ENCODE measurements around the gene MACROD2. TPM values are rescaled to one million over a fixed set of nuclear protein-coding genes. Genes with fewer than 3 reads are reported as not detected.

MACROD2 gene
- total RNA-seq, 2 experiments from 2014 or later, result not detected

GRCh38 chr20:14155361-14155760 lies 160.0 kb downstream of the MACROD2 start:
- no peaks in the 10 kb centered on the region for H3K27me3 Mint-ChIP-seq
- no peaks in the 10 kb centered on the region for H3K4me1 Mint-ChIP-seq
- peaks cover 10% of the 10 kb centered on the region for H3K9me3 Mint-ChIP-seq
- H3K36me3 Mint-ChIP-seq (ENCODE audit: low read depth), result no peaks in the 10 kb centered on the region
- no peak overlapping the region for H3K4me3 Mint-ChIP-seq
- CTCF ChIA-PET, result no interaction called here
- DNase-seq, result no peak
- POLR2A ChIA-PET, result no interaction called here
- H3K27ac Mint-ChIP-seq, result no peak overlapping the region

- H3K36me3 Mint-ChIP-seq (ENCODE audit: low read depth), result no peaks in the 10 kb centered on the region
- no peak overlapping the region for H3K4me3 Mint-ChIP-seq
- ChIA-PET CTCF (no interaction called here), POLR2A (no interaction called here)
- H3K9me3 Mint-ChIP-seq, result peaks cover 20% of the 10 kb centered on the region
- H3K27ac Mint-ChIP-seq, result no peak overlapping the region
- H3K4me1 Mint-ChIP-seq, result no peaks in the 10 kb centered on the region
- no peaks in the 10 kb centered on the region for H3K27me3 Mint-ChIP-seq
- no peak for DNase-seq
These were observed 183.2 kb downstream of the MACROD2 start for GRCh38 chr20:14178528-14178927.

- Mint-ChIP-seq H3K4me1 (no peaks in the 10 kb centered on the region), H3K36me3 (ENCODE audit: low read depth) (no peaks in the 10 kb centered on the region), H3K9me3 (peaks cover 18% of the 10 kb centered on the region), H3K27ac (no peak overlapping the region), H3K4me3 (no peak overlapping the region), H3K27me3 (no peaks in the 10 kb centered on the region)
- ChIA-PET CTCF (no interaction called here), POLR2A (no interaction called here)
- DNase-seq, result no peak
These were observed 183.6 kb downstream of the MACROD2 start for GRCh38 chr20:14178952-14179351.

- no peak overlapping the region for H3K4me3 Mint-ChIP-seq
- CTCF ChIA-PET, result no interaction called here
- H3K36me3 Mint-ChIP-seq (ENCODE audit: low read depth), result no peaks in the 10 kb centered on the region
These were observed 194.6 kb downstream of the MACROD2 start for GRCh38 chr20:14189794-14190402.

GRCh38 chr20:14191559-14191958 lies 196.2 kb downstream of the MACROD2 start:
- POLR2A ChIA-PET, result no interaction called here
- Mint-ChIP-seq H3K27me3 (no peaks in the 10 kb centered on the region), H3K36me3 (ENCODE audit: low read depth) (no peaks in the 10 kb centered on the region)

More at GRCh38 chr20:14189794-14190402, 194.6 kb downstream of the MACROD2 start:
- POLR2A ChIA-PET, result no interaction called here
- H3K4me1 Mint-ChIP-seq, result no peaks in the 10 kb centered on the region
- no peak overlapping the region for H3K27ac Mint-ChIP-seq
- no peaks in the 10 kb centered on the region for H3K27me3 Mint-ChIP-seq
- peaks cover 8% of the 10 kb centered on the region for H3K9me3 Mint-ChIP-seq
- DNase-seq, result no peak

GRCh38 chr20:14193443-14193842 lies 198.1 kb downstream of the MACROD2 start:
- Mint-ChIP-seq H3K27me3 (no peaks in the 10 kb centered on the region), H3K4me3 (no peak overlapping the region), H3K9me3 (peaks cover 8% of the 10 kb centered on the region), H3K27ac (no peak overlapping the region), H3K4me1 (no peaks in the 10 kb centered on the region), H3K36me3 (ENCODE audit: low read depth) (no peaks in the 10 kb centered on the region)
- no peak for DNase-seq
- ChIA-PET POLR2A (no interaction called here), CTCF (no interaction called here)

More at GRCh38 chr20:14191559-14191958, 196.2 kb downstream of the MACROD2 start:
- H3K27ac Mint-ChIP-seq, result no peak overlapping the region
- DNase-seq, result no peak
- no peak overlapping the region for H3K4me3 Mint-ChIP-seq
- no peaks in the 10 kb centered on the region for H3K4me1 Mint-ChIP-seq
- CTCF ChIA-PET, result no interaction called here
- H3K9me3 Mint-ChIP-seq, result peaks cover 10% of the 10 kb centered on the region

- POLR2A ChIA-PET, result no interaction called here
- H3K27me3 Mint-ChIP-seq, result no peaks in the 10 kb centered on the region
These were observed 198.6 kb downstream of the MACROD2 start for GRCh38 chr20:14193885-14194284.

GRCh38 chr20:14197097-14197496 lies 201.8 kb downstream of the MACROD2 start:
- peaks cover 8% of the 10 kb centered on the region for H3K9me3 Mint-ChIP-seq
- POLR2A ChIA-PET, result interaction anchor here (1.0 kb wide), 1 partner anchor 12 kb away, joined by 3 read pairs; no protein-coding TSS in a partner anchor
- H3K4me3 Mint-ChIP-seq, result no peak overlapping the region
- no peaks in the 10 kb centered on the region for H3K27me3 Mint-ChIP-seq
- no peak for DNase-seq
- no peaks in the 10 kb centered on the region for H3K36me3 Mint-ChIP-seq (ENCODE audit: low read depth)
- no peaks in the 10 kb centered on the region for H3K4me1 Mint-ChIP-seq
- H3K27ac Mint-ChIP-seq, result no peak overlapping the region
- CTCF ChIA-PET, result no interaction called here

More at GRCh38 chr20:14193885-14194284, 198.6 kb downstream of the MACROD2 start:
- no peak for DNase-seq
- no peaks in the 10 kb centered on the region for H3K36me3 Mint-ChIP-seq (ENCODE audit: low read depth)
- H3K4me3 Mint-ChIP-seq, result no peak overlapping the region
- H3K27ac Mint-ChIP-seq, result no peak overlapping the region
- CTCF ChIA-PET, result no interaction called here
- H3K4me1 Mint-ChIP-seq, result no peaks in the 10 kb centered on the region
- H3K9me3 Mint-ChIP-seq, result peaks cover 8% of the 10 kb centered on the region

GRCh38 chr20:14198416-14198815 lies 203.1 kb downstream of the MACROD2 start:
- H3K9me3 Mint-ChIP-seq, result peaks cover 9% of the 10 kb centered on the region
- CTCF ChIA-PET, result no interaction called here
- H3K36me3 Mint-ChIP-seq (ENCODE audit: low read depth), result no peaks in the 10 kb centered on the region
- no peak overlapping the region for H3K27ac Mint-ChIP-seq
- DNase-seq, result no peak
- no peaks in the 10 kb centered on the region for H3K27me3 Mint-ChIP-seq
- H3K4me3 Mint-ChIP-seq, result no peak overlapping the region
- POLR2A ChIA-PET, result interaction anchor here (1.0 kb wide), 1 partner anchor 10 kb away, joined by 3 read pairs; no protein-coding TSS in a partner anchor
- H3K4me1 Mint-ChIP-seq, result no peaks in the 10 kb centered on the region

GRCh38 chr20:14199111-14199510 lies 203.8 kb downstream of the MACROD2 start:
- ChIA-PET CTCF (no interaction called here), POLR2A (no interaction called here)
- H3K9me3 Mint-ChIP-seq, result peaks cover 11% of the 10 kb centered on the region
- no peaks in the 10 kb centered on the region for H3K27me3 Mint-ChIP-seq
- DNase-seq, result no peak
- no peak overlapping the region for H3K4me3 Mint-ChIP-seq
- no peak overlapping the region for H3K27ac Mint-ChIP-seq
- no peaks in the 10 kb centered on the region for H3K36me3 Mint-ChIP-seq (ENCODE audit: low read depth)
- no peaks in the 10 kb centered on the region for H3K4me1 Mint-ChIP-seq

- Mint-ChIP-seq H3K4me3 (no peak overlapping the region), H3K27ac (no peak overlapping the region), H3K4me1 (no peaks in the 10 kb centered on the region), H3K36me3 (ENCODE audit: low read depth) (no peaks in the 10 kb centered on the region), H3K27me3 (no peaks in the 10 kb centered on the region), H3K9me3 (peaks cover 12% of the 10 kb centered on the region)
- ChIA-PET CTCF (interaction anchor here (1.1 kb wide), 1 partner anchor 9 kb away, joined by 3 read pairs; no protein-coding TSS in a partner anchor), POLR2A (no interaction called here)
- DNase-seq, result no peak
These were observed 208.3 kb downstream of the MACROD2 start for GRCh38 chr20:14203657-14204056.

GRCh38 chr20:14207591-14207990 lies 212.3 kb downstream of the MACROD2 start:
- Mint-ChIP-seq H3K27ac (no peak overlapping the region), H3K4me1 (no peaks in the 10 kb centered on the region), H3K27me3 (no peaks in the 10 kb centered on the region), H3K9me3 (peaks cover 12% of the 10 kb centered on the region), H3K4me3 (no peak overlapping the region), H3K36me3 (ENCODE audit: low read depth) (no peaks in the 10 kb centered on the region)
- DNase-seq, result no peak
- ChIA-PET CTCF (no interaction called here), POLR2A (no interaction called here)

GRCh38 chr20:14208956-14209355 lies 213.6 kb downstream of the MACROD2 start:
- DNase-seq, result no peak
- ChIA-PET CTCF (no interaction called here), POLR2A (interaction anchor here (0.9 kb wide), 1 partner anchor 11 kb away, joined by 3 read pairs; no protein-coding TSS in a partner anchor)
- Mint-ChIP-seq H3K9me3 (peaks cover 7% of the 10 kb centered on the region), H3K27me3 (no peaks in the 10 kb centered on the region), H3K4me3 (no peak overlapping the region), H3K36me3 (ENCODE audit: low read depth) (no peaks in the 10 kb centered on the region), H3K27ac (no peak overlapping the region), H3K4me1 (no peaks in the 10 kb centered on the region)

GRCh38 chr20:14210146-14210545 lies 214.8 kb downstream of the MACROD2 start:
- no peak for DNase-seq
- Mint-ChIP-seq H3K36me3 (ENCODE audit: low read depth) (no peaks in the 10 kb centered on the region), H3K27ac (no peak overlapping the region), H3K27me3 (no peaks in the 10 kb centered on the region), H3K4me1 (no peaks in the 10 kb centered on the region), H3K9me3 (peaks cover 4% of the 10 kb centered on the region), H3K4me3 (no peak overlapping the region)
- ChIA-PET POLR2A (no interaction called here), CTCF (no interaction called here)

Measured in activated CD4-positive, alpha-beta memory T cell treated with anti-CD3 and anti-CD28 coated beads, Interleukin-2, amount 10 ng/mL, durations not matched to agents 7 days and 5 days (primary cell).